ENCODE data around the gene WNT7A. TPM values are rescaled to one million over a fixed set of nuclear protein-coding genes. Genes with fewer than 3 reads are reported as not detected.

The WNT7A gene
- total and polyA plus RNA-seq, 2 donors (not counting 3 experiments of a cell fraction or from before 2014, with no cell fraction given) = not detected

DNA sequence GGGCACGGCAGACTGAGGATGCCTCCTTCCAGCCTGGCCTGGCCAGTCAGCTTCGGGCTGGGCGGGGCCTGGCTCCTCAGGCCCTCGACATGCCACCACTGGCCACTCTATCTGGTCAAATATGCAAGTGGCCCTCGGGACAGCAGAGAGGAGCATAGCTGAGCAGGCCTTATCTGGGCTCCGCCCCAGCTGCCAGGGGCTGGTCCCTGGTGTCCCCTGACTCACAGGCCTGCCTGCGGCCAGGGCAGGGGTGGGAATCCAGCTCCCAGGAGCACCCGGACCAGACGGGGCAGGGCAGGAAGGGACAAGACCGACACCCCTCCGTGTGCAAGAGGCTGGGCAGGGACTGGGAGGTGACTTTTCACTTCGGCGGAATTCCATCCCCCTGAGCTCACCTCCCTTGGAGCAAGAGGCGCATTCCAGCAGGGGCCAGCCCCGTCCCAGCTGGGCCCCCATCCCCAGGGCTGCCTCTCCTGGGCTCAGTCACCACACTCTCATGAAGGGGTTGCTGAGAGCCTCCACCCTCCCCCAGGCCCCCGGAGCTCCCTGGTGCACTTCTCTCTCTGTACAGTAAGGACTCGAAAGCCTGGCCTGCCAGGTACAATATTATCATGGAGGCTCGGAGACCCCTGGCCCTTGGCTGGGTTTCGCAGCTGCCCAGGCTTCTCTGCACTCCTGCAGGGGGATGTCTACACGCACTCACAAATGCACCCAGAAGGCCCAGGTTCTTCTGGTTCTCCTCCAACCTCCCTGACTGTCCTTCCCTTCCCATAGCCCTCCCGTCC is 29.5 kb downstream of the WNT7A start:
- H3K9me3 ChIP-seq (replicated peaks; ENCODE audit: control insufficient read depth, insufficient read depth, low read length) = no peaks in the 10 kb centered on the region
- no peaks in the 10 kb centered on the region for H3K4me1 ChIP-seq (ENCODE audit: control insufficient read depth, extremely low read depth, insufficient read depth, low read length)
- CTCF ChIA-PET = no interaction called here
- no peaks in the 10 kb centered on the region for H3K79me2 ChIP-seq (ENCODE audit: control insufficient read depth, insufficient read depth, low read length)
- H3K27ac ChIP-seq (ENCODE audit: insufficient read depth, low read depth, low read length) = no peak overlapping the region
- DNase-seq (ENCODE audit: low read depth, low spot score) (no peak), FAIRE-seq (no peak)
- no peak overlapping the region for H3K9ac ChIP-seq (replicated peaks; ENCODE audit: extremely low read depth, insufficient read depth, low read length)
- POLR2A ChIA-PET = no interaction called here
- H3K4me3 ChIP-seq (replicated peaks in 1 of 3; ENCODE audit: insufficient read depth in 1 of 3, low read depth in 1 of 3, low read length in 3 of 3) = no peak overlapping the region
- no peaks in the 10 kb centered on the region for H4K20me1 ChIP-seq (replicated peaks; ENCODE audit: control insufficient read depth, extremely low read depth, insufficient read depth, low read length)
- TF ChIP-seq GATA2 (IDR thresholded peaks at IDR 0.05; ENCODE audit: insufficient read depth, insufficient read length, low read depth, low read length) (no peak), POLR2A (IDR thresholded peaks at IDR 0.05; ENCODE audit: low read depth, low read length) (no peak), EZH2 (IDR thresholded peaks at IDR 0.05; ENCODE audit: borderline replicate concordance, low read depth, low read length, severe bottlenecking) (no peak), POLR2AphosphoS5 (IDR thresholded peaks at IDR 0.05; ENCODE audit: insufficient read depth, low read depth, low read length) (no peak), MYC (IDR thresholded peaks at IDR 0.05; ENCODE audit: low read depth, low read length) (no peak)
- H3K36me3 ChIP-seq (ENCODE audit: control insufficient read depth in 2 of 2, extremely low read depth in 1 of 2, insufficient read depth in 2 of 2, low read length in 2 of 2) = no peaks in the 10 kb centered on the region
- H3K27me3 ChIP-seq (ENCODE audit: control insufficient read depth in 2 of 2, insufficient read depth in 2 of 2, low read length in 2 of 2) = no peaks in the 10 kb centered on the region
- no TSS peak for BruUV-seq (replicated peaks)
- intact Hi-C loops (cut with micrococcal nuclease) = no loop called here
- H3K9me1 ChIP-seq (replicated peaks; ENCODE audit: control insufficient read depth, extremely low read depth, insufficient read depth, low read length) = no peaks in the 10 kb centered on the region
- H3K4me2 ChIP-seq (ENCODE audit: insufficient read depth, low read length) = no peak overlapping the region
- dilution Hi-C loops (cut with MboI; ENCODE audit: extremely low pct_ligation_motif_present, low sequenced_read_pairs) = no loop called here
- H2AFZ ChIP-seq (ENCODE audit: low read depth, low read length) = no peak overlapping the region

GRCh38 chr3:13849018-13849417 is 30.9 kb downstream of the WNT7A start:
- H3K4me3 ChIP-seq (replicated peaks in 1 of 3; ENCODE audit: insufficient read depth in 1 of 3, low read depth in 1 of 3, low read length in 3 of 3) = no peak overlapping the region
- no peak overlapping the region for H2AFZ ChIP-seq (ENCODE audit: low read depth, low read length)
- no peaks in the 10 kb centered on the region for H3K9me3 ChIP-seq (replicated peaks; ENCODE audit: control insufficient read depth, insufficient read depth, low read length)
- CTCF ChIA-PET = interaction anchor here (1.0 kb wide), 1 partner anchor 757 kb away, joined by 3 read pairs; no protein-coding TSS in a partner anchor
- H3K4me1 ChIP-seq (ENCODE audit: control insufficient read depth, extremely low read depth, insufficient read depth, low read length) = no peaks in the 10 kb centered on the region
- no peaks in the 10 kb centered on the region for H3K79me2 ChIP-seq (ENCODE audit: control insufficient read depth, insufficient read depth, low read length)
- H3K27ac ChIP-seq (ENCODE audit: insufficient read depth, low read depth, low read length) = no peak overlapping the region
- dilution Hi-C loops (cut with MboI; ENCODE audit: extremely low pct_ligation_motif_present, low sequenced_read_pairs) = no loop called here
- POLR2A ChIA-PET = no interaction called here
- no peaks in the 10 kb centered on the region for H3K36me3 ChIP-seq (ENCODE audit: control insufficient read depth in 2 of 2, extremely low read depth in 1 of 2, insufficient read depth in 2 of 2, low read length in 2 of 2)
- DNase-seq (ENCODE audit: low read depth, low spot score) = no peak
- no peak overlapping the region for H3K9ac ChIP-seq (replicated peaks; ENCODE audit: extremely low read depth, insufficient read depth, low read length)
- no peak for FAIRE-seq
- BruUV-seq (replicated peaks) = no TSS peak
- intact Hi-C loops (cut with micrococcal nuclease) = no loop called here
- H3K27me3 ChIP-seq (ENCODE audit: control insufficient read depth in 2 of 2, insufficient read depth in 2 of 2, low read length in 2 of 2) = no peaks in the 10 kb centered on the region
- no peak overlapping the region for H3K4me2 ChIP-seq (ENCODE audit: insufficient read depth, low read length)
- H3K9me1 ChIP-seq (replicated peaks; ENCODE audit: control insufficient read depth, extremely low read depth, insufficient read depth, low read length) = no peaks in the 10 kb centered on the region
- H4K20me1 ChIP-seq (replicated peaks; ENCODE audit: control insufficient read depth, extremely low read depth, insufficient read depth, low read length) = no peaks in the 10 kb centered on the region
- no peak for TF ChIP-seq CTCF (IDR thresholded peaks at IDR 0.05; ENCODE audit: extremely low read depth in 1 of 2, insufficient read depth in 1 of 2, low read depth in 1 of 2, low read length in 2 of 2)
- TF ChIP-seq JUN (IDR thresholded peaks at IDR 0.05; ENCODE audit: borderline replicate concordance, insufficient read depth, insufficient read length, low read depth) = no peak
- TF ChIP-seq EZH2 (IDR thresholded peaks at IDR 0.05; ENCODE audit: borderline replicate concordance, low read depth, low read length, severe bottlenecking) = no peak
- TF ChIP-seq POLR2AphosphoS5 (IDR thresholded peaks at IDR 0.05; ENCODE audit: insufficient read depth, low read depth, low read length) = no peak
- TF ChIP-seq MYC (IDR thresholded peaks at IDR 0.05; ENCODE audit: low read depth, low read length) = no peak
